Neural progenitor cell (in vitro differentiated cells): Measurements from ENCODE around the gene PLXDC2.

Experiments
- EZH2 ChIP-seq: fragments of 200-600 bp; sonication (generic); IDR thresholded peaks from 2 replicates; pipeline ENCODE4 v1.6.1; 2017; ENCODE audit warnings: antibody characterized with exemption, mild to moderate bottlenecking, moderate library complexity
- TF ChIP-seq, protein P1 (sequence below): fragments of 200-600 bp; sonication (generic); IDR thresholded peaks from 2 replicates; pipeline ENCODE4 v1.5.1; 2017; ENCODE audit warnings: antibody characterized with exemption, mild to moderate bottlenecking

DNA sequence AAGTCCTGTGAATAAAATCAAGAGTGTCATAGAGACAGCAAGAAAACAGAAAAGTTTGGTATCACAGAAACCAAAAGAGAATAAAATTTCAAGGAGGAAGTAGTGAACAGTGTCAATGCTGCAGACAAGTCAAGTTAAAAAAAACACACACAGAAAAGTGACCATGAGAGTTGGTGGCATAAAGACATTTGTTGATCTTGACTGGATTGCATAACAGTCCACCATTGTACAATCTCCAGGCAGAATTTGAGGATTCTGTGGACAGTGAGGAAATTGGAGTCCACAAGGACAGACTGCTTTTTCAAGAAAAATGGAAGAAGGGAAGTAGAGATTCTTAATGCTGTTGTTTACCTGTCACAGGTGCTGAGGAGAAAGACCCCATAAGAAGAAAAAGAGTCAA, 412.5 kb downstream of the PLXDC2 start:
- TF ChIP-seq, protein P1, sequence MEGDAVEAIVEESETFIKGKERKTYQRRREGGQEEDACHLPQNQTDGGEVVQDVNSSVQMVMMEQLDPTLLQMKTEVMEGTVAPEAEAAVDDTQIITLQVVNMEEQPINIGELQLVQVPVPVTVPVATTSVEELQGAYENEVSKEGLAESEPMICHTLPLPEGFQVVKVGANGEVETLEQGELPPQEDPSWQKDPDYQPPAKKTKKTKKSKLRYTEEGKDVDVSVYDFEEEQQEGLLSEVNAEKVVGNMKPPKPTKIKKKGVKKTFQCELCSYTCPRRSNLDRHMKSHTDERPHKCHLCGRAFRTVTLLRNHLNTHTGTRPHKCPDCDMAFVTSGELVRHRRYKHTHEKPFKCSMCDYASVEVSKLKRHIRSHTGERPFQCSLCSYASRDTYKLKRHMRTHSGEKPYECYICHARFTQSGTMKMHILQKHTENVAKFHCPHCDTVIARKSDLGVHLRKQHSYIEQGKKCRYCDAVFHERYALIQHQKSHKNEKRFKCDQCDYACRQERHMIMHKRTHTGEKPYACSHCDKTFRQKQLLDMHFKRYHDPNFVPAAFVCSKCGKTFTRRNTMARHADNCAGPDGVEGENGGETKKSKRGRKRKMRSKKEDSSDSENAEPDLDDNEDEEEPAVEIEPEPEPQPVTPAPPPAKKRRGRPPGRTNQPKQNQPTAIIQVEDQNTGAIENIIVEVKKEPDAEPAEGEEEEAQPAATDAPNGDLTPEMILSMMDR, result no peak
- TF ChIP-seq EZH2, result no peak
